GM12872 (cell line): ENCODE results near the gene CACNA1I.

Experiments
- TF ChIP-seq, protein P1 (sequence below): IDR thresholded peaks from 3 replicates; pipeline ENCODE4 v1.5.1; 2011; ENCODE audit warnings: low read depth, mild to moderate bottlenecking, low read length, moderate library complexity; ENCODE audit not compliant: insufficient read depth

The CACNA1I gene

DNA sequence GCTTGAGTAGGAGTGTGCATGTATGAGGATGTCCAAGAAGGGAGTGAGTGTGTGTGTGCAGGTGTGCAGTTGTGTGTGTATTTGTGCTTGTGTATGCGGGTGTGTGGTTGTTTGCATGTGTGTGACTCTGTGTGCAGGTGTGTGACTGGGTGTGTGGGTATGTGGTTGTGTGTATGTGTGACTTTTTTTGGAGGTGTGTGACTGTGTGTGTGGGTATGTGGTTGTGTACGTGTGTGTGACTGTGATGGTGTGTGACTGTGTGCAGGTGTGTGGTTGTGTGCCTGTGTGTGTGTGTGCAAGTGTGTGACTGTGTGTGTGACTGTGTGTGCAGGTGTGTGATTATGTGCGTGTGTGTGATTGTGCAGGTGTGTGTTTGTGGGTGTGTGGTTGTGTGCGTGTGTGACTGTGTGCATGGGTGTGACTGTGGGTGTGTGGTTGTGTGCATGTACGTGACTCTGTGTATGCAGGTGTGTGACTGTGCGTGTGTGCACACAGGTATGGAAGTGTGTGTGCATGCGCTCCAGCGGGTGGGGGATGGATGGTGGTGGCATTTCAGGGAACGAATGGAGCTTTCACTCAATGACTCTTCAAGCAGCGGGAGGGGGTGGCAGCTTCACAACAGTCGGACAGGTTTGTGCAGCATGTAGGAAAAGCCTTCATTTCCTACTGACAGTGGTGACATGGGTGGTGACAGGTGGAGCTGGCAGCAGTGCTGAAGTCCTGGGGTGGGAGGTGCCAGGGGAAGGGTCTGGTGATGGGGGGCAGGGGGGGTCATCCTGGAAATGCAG lies 47.6 kb downstream of the CACNA1I start:
- TF ChIP-seq, protein P1, sequence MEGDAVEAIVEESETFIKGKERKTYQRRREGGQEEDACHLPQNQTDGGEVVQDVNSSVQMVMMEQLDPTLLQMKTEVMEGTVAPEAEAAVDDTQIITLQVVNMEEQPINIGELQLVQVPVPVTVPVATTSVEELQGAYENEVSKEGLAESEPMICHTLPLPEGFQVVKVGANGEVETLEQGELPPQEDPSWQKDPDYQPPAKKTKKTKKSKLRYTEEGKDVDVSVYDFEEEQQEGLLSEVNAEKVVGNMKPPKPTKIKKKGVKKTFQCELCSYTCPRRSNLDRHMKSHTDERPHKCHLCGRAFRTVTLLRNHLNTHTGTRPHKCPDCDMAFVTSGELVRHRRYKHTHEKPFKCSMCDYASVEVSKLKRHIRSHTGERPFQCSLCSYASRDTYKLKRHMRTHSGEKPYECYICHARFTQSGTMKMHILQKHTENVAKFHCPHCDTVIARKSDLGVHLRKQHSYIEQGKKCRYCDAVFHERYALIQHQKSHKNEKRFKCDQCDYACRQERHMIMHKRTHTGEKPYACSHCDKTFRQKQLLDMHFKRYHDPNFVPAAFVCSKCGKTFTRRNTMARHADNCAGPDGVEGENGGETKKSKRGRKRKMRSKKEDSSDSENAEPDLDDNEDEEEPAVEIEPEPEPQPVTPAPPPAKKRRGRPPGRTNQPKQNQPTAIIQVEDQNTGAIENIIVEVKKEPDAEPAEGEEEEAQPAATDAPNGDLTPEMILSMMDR: no peak

DNA sequence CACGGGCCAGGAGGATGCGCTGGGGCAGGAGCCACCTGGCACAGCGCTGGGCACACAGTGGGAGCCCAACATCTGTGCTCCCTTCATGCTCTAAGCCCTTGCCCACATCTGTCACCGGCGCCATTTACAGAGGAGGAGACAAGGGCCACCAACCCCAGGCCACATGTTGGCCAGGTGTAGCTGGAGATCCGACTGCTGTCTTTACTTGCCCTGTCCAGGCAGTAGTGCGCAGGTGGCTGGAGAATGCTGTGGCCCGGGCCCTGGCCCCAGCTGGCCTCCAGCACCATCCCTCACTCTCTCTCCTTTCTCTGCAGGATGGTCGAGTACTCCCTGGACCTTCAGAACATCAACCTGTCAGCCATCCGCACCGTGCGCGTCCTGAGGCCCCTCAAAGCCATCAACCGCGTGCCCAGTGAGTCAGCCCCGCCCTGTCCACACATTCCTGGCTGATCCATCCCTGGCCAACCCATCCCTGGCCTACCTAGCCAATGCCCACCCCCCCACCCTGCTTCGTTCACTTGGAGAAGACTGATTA lies 48.5 kb downstream of the CACNA1I start:
- TF ChIP-seq, protein P1: no peak

DNA sequence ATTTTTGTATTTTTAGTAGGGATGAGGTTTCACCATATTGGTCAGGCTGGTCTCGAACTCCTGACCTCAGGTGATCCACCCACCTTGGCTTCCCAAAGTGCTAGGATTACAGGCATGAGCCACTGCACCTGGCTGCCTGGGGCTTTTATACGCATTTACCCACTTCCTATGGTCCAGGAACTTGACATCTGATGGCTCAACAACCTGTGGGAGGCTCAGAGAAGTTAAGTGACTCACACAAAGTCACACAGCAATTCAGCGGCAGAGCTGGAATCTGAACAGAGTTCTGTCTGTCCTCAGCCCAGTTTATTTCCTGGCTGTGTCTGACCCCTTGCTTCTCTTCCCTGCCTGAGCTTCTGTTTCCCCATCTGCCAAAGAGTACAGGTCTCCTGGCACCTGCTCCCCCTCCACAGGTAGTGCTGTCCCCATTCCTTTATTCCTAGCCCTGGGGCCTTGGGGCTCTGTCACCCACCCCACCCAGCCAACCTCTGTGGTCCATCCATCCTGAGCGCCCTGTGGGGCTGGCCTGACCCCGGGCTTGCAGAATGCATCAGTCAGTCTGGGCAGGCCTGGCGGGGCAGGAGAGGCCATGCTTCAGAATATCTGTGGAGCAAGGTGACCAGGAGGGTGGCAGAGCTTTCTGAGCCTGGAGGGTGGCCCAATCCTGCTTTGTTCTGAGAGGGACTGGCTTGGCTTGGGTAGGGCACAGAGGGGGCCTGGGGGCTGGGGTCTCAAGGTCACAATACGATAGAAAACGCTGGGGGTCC lies 50.6 kb downstream of the CACNA1I start:
- TF ChIP-seq, protein P1: no peak

GRCh38 chr22:39621826-39622225 lies 51.3 kb downstream of the CACNA1I start:
- TF ChIP-seq, protein P1: no peak

DNA sequence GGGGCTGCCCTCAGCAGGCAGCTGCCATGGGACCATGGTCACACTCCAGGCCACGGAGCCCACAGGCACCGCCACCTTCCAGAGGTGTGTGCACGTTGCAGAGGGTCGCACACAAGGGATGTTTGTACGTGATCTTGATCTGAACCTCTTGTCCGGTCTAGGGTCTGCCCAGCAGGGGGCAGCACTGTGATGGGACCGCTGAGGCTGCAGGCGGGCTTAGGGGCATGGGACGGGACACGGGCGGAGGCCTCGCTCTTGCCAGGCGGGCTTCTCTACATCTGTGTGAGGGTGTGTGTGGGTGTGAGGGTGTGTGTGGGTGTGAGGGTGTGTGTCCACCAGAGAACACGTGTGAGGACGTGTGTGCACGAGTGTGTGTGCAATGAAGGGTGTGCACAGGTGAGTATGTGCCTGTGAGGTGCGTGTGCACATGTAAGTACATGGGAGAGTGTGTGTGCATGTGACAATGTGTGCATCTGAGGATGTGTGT lies 52.4 kb downstream of the CACNA1I start:
- TF ChIP-seq, protein P1: peak; percentile 71; the same call in 2 of the 3 replicates

DNA sequence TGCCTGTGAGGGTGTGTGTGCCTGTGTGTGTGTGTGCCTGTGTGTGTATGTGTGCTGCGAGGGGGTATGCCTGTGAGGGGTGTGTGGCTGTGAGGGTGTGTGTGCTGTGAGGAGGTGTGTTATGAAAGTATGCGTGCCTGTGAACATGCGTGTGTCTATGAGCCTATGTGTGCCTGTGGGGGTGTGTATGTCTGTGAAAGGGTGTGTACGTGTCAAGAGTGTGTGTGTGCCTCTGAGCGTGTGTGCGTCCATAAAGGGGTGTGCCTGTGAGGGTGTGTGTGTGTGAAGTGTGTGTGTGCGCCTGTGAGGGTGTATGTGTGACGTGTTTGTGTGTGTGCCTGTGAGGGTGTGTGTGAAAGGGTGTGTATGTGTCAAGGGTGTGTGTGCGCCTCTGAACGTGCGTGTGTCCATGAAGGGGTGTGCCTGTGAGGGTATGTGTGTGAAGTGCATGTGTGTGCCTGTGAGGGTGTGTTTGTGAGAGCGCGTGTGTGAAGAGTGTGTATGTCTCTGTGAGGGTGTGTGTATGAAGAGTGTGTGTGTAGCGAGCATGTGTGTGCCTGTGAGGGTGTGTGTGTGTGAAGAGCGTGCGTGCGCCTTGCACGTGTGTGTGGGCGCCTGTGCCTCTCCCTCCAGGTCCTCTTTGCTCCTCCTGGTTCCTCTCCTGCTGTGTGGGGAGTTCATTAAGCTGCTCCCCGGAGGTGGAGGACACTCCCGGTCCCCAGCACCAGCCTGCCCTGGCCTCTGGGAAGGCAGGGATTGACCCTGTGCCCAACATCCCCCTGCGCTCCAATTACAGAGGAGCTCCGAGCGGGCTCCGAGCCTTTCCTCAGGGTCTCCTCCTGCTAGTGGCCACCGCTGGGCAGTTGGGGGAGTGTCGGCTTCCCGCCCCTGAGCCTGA lies 53.3 kb downstream of the CACNA1I start:
- TF ChIP-seq, protein P1: no peak

GRCh38 chr22:39624501-39624821 lies 53.9 kb downstream of the CACNA1I start:
- TF ChIP-seq, protein P1: no peak
